H1 (cell line): ENCODE results near the gene FKTN.
A peak's percentile ranks its signal among the peaks of the same experiment; 100 is the strongest.
"Not testable (repeated sequence)": the region's sequence is repeated elsewhere in the genome, so short reads cannot be mapped to it uniquely, and the experiment has no call there.

Experiments used
- BCL11A ChIP-seq, 2 experiments: IDR thresholded peaks; one replicate each; pipeline ENCODE4 v1.6.1; 2011; ENCODE audit warnings: low read depth in 2 of 2, low read length in 2 of 2, mild to moderate bottlenecking in 2 of 2
- CHD1 ChIP-seq: IDR thresholded peaks from 2 replicates; pipeline ENCODE4 v1.6.1; 2012; ENCODE audit warnings: low read depth, low read length, improper control_type of control experiment
- EGR1 ChIP-seq: IDR thresholded peaks from 2 replicates; pipeline ENCODE4 v1.6.1; 2011; ENCODE audit warnings: low read depth, low read length, borderline replicate concordance
- EZH2 ChIP-seq: fragments of 200-600 bp; sonication (generic); IDR thresholded peaks from 2 replicates; pipeline ENCODE4 v1.7.1; 2012; ENCODE audit warnings: low read depth, mild to moderate bottlenecking, moderate library complexity, low read length, inconsistent platforms; ENCODE audit not compliant: severe bottlenecking
- HDAC2 ChIP-seq, 2 experiments: fragments of 300-600 bp in 1 of 2; sonication (generic) in 1 of 2; IDR thresholded peaks; 2 replicates each; pipeline ENCODE4 v1.6.1; 2011 to 2012; ENCODE audit warnings: low read depth in 2 of 2, low read length in 2 of 2, mild to moderate bottlenecking in 2 of 2, moderate library complexity in 2 of 2, borderline replicate concordance in 1 of 2, inconsistent platforms in 1 of 2
- MAX ChIP-seq: IDR thresholded peaks from 2 replicates; pipeline ENCODE4 v1.6.1; 2012; ENCODE audit warnings: inconsistent platforms
- NRF1 ChIP-seq: IDR thresholded peaks from 2 replicates; pipeline ENCODE4 v1.6.1; 2011; ENCODE audit warnings: mild to moderate bottlenecking, low read depth, low read length, improper control_type of control experiment
- PHF8 ChIP-seq: fragments of 200-600 bp; sonication (generic); conservative IDR thresholded peaks from 2 replicates; pipeline ENCODE4 v1.7.1; 2012; ENCODE audit warnings: low read depth, mild to moderate bottlenecking, inconsistent platforms, low read length, moderate library complexity
- POLR2A ChIP-seq, 2 experiments: IDR thresholded peaks; 1 replicate in 1 of 2; 2 replicates in 1 of 2; pipeline ENCODE4 v1.6.1; 2011; ENCODE audit warnings: low read depth in 2 of 2, low read length in 2 of 2, mild to moderate bottlenecking in 2 of 2; ENCODE audit errors: control extremely low read depth in 1 of 2
- RAD21 ChIP-seq, 2 experiments: IDR thresholded peaks in 1 of 2; conservative IDR thresholded peaks in 1 of 2; 2 replicates each; pipeline ENCODE4 v1.6.1; 2011; ENCODE audit warnings: low read depth in 2 of 2, low read length in 2 of 2, improper control_type of control experiment in 1 of 2, inconsistent platforms in 1 of 2, mild to moderate bottlenecking in 1 of 2, moderate library complexity in 1 of 2
- SP1 ChIP-seq: IDR thresholded peaks from 2 replicates; pipeline ENCODE4 v1.6.1; 2011; ENCODE audit warnings: low read depth, low read length
- TF ChIP-seq, protein P1 (sequence below), 3 experiments: IDR thresholded peaks; 1 replicate in 2 of 3; 2 replicates in 1 of 3; pipeline versions ENCODE4 v1.5.1 to v1.6.1; 2011; ENCODE audit warnings: low read length in 3 of 3, mild to moderate bottlenecking in 3 of 3, inconsistent platforms in 2 of 3, low read depth in 1 of 3, moderate library complexity in 1 of 3; ENCODE audit not compliant: insufficient read depth in 1 of 3; ENCODE audit errors: control extremely low read depth in 1 of 3
- TF ChIP-seq, protein P2 (sequence below): IDR thresholded peaks from 2 replicates; pipeline ENCODE4 v1.6.1; 2011; ENCODE audit warnings: low read depth, mild to moderate bottlenecking, low read length; ENCODE audit not compliant: insufficient read depth
- TF ChIP-seq, protein P3 (sequence below): IDR thresholded peaks from 2 replicates; pipeline ENCODE4 v1.6.1; 2011; ENCODE audit warnings: low read length, improper control_type of control experiment

- TF ChIP-seq, protein P1, sequence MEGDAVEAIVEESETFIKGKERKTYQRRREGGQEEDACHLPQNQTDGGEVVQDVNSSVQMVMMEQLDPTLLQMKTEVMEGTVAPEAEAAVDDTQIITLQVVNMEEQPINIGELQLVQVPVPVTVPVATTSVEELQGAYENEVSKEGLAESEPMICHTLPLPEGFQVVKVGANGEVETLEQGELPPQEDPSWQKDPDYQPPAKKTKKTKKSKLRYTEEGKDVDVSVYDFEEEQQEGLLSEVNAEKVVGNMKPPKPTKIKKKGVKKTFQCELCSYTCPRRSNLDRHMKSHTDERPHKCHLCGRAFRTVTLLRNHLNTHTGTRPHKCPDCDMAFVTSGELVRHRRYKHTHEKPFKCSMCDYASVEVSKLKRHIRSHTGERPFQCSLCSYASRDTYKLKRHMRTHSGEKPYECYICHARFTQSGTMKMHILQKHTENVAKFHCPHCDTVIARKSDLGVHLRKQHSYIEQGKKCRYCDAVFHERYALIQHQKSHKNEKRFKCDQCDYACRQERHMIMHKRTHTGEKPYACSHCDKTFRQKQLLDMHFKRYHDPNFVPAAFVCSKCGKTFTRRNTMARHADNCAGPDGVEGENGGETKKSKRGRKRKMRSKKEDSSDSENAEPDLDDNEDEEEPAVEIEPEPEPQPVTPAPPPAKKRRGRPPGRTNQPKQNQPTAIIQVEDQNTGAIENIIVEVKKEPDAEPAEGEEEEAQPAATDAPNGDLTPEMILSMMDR (IDR thresholded peaks at IDR 0.05; ENCODE audit: control extremely low read depth in 1 of 3, insufficient read depth in 1 of 3, low read depth in 1 of 3, low read length in 3 of 3): not testable (repeated sequence)
- TF ChIP-seq, protein P2, sequence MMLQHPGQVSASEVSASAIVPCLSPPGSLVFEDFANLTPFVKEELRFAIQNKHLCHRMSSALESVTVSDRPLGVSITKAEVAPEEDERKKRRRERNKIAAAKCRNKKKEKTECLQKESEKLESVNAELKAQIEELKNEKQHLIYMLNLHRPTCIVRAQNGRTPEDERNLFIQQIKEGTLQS: not testable (repeated sequence)
- not testable (repeated sequence) for TF ChIP-seq BCL11A (IDR thresholded peaks at IDR 0.05; ENCODE audit: low read depth in 2 of 2, low read length in 2 of 2); EZH2; PHF8; NRF1; SP1; CHD1; HDAC2 (IDR thresholded peaks at IDR 0.05; ENCODE audit: borderline replicate concordance in 1 of 2, low read depth in 2 of 2, low read length in 2 of 2); EGR1; RAD21 (IDR thresholded peaks at IDR 0.05 in 1 of 2, conservative IDR thresholded peaks at IDR 0.05 in 1 of 2; ENCODE audit: low read depth in 2 of 2, low read length in 2 of 2); POLR2A (IDR thresholded peaks at IDR 0.05; ENCODE audit: control extremely low read depth in 1 of 2, low read depth in 2 of 2, low read length in 2 of 2)
- TF ChIP-seq, protein P3, sequence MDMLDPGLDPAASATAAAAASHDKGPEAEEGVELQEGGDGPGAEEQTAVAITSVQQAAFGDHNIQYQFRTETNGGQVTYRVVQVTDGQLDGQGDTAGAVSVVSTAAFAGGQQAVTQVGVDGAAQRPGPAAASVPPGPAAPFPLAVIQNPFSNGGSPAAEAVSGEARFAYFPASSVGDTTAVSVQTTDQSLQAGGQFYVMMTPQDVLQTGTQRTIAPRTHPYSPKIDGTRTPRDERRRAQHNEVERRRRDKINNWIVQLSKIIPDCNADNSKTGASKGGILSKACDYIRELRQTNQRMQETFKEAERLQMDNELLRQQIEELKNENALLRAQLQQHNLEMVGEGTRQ: not testable (repeated sequence)
- peak; percentile 25; the same call in 1 of the 2 replicates for TF ChIP-seq MAX
Measured at GRCh38 chr9:105581550-105581949, 23.6 kb downstream of the FKTN start.
